GM12873 (cell line): Measurements from ENCODE around the gene ATP2A2.

Experiments used
- CTCF ChIP-seq: IDR thresholded peaks from 2 replicates; pipeline ENCODE4 v1.5.1; 2012; ENCODE audit warnings: low read depth, mild to moderate bottlenecking, moderate library complexity, low read length, control low read depth; ENCODE audit not compliant: insufficient read depth; ENCODE audit errors: missing control alignments

ATP2A2 gene

GRCh38 chr12:110373962-110374611 is 93.0 kb downstream of the ATP2A2 start:
- TF ChIP-seq CTCF: no peak

DNA sequence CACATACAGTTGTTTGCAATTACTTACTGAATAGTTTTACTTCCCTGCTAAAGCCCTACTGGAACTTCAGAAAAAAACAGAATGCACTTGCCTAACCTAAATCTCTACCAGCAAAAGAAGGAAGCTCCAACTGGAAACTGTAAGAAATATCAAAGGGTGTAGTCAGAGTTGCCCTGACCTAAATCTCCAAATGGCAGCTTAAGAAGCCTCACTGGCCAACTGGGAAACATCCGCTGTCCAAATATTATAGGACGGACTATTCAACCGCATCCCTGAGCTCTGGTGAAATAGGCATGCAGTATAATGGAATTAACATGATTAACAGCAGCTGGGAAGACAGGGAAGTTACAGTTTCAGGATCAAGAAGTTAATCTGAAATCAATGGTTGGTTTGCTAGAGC is 98.2 kb downstream of the ATP2A2 start:
- no peak for TF ChIP-seq CTCF

- TF ChIP-seq CTCF: no peak
Measured at GRCh38 chr12:110379631-110380030, 98.6 kb downstream of the ATP2A2 start.

DNA sequence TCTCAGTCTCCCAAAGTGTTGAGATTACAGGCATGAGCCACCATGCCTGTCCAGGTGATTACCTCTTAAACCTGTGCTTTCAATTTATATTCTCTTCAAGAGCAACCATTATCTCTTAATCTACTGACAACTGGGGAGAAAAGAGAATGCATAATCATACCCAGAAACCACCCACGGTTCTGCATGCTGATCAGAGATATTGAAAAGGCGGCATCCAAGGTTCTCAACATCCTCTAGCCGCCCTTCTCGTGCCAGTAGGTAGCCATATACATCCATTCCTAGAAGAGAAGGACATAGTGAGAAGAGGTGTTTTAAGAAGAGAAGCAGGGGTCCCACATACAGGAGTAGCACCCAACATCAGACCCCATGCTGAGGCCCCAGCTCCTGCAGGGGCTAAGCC is 101.6 kb downstream of the ATP2A2 start:
- TF ChIP-seq CTCF: no peak
